B cell (primary cell): ENCODE measurements around the gene RNF26. TPM values are rescaled to one million over a fixed set of nuclear protein-coding genes. Genes with fewer than 3 reads are reported as not detected.

Source experiments
- ATAC-seq: fragments of 200-7000 bp; cut with Tn5 transposase; one replicate; pipeline ENCODE4 v1.10.0; 2021; ENCODE audit warnings: low read depth, mild to moderate bottlenecking, moderate number of reproducible peaks, moderate library complexity
- CTCF ChIA-PET: fragments of 350-600 bp; sonication (Branson Sonifier 250); formaldehyde crosslinking; loops from one replicate; lab custom pipeline; 2021; ENCODE audit warnings: antibody characterized with exemption, inconsistent platforms; lab: Charles Lee
- POLR2A ChIA-PET: fragments of 350-600 bp; sonication (Branson Sonifier 250); formaldehyde crosslinking; loops from one replicate; lab custom pipeline; 2021; ENCODE audit warnings: antibody characterized with exemption; lab: Charles Lee
- DNase-seq: peaks from one replicate; pipeline ENCODE4 v3.0.0; 2013
- H2AFZ ChIP-seq: 2 replicates; pipeline ENCODE4 v1.6.1; 2012; ENCODE audit warnings: mild to moderate bottlenecking, low read depth, low read length; ENCODE audit not compliant: insufficient read depth, poor library complexity, severe bottlenecking
- H3K27ac ChIP-seq, 2 donors: 1 replicate in 1 of 2; 2 replicates in 1 of 2; pipeline ENCODE4 v1.5.1; 2012 to 2013; ENCODE audit warnings: low read length in 2 of 2, mild to moderate bottlenecking in 2 of 2, moderate library complexity in 1 of 2
- H3K27me3 ChIP-seq, 4 experiments: fragments of 200-600 bp in 1 of 4; sonication (generic) in 1 of 4; replicated peaks in 1 of 4; 1 replicate in 2 of 4; 2 replicates in 2 of 4; pipeline versions ENCODE4 v1.6.1 to v1.7.0; 2013 to 2016; ENCODE audit warnings: low read length in 3 of 4, mild to moderate bottlenecking in 2 of 4, mixed read lengths in 1 of 4, moderate library complexity in 1 of 4; ENCODE audit not compliant: insufficient read depth in 4 of 4, control insufficient read depth in 3 of 4; ENCODE audit errors: control extremely low read depth in 1 of 4
- H3K36me3 ChIP-seq, 2 experiments: replicated peaks in 1 of 2; 1 replicate in 1 of 2; 2 replicates in 1 of 2; pipeline versions ENCODE4 v1.6.1 to v1.7.1; 2013; ENCODE audit warnings: low read length in 1 of 2; ENCODE audit not compliant: insufficient read depth in 2 of 2, control insufficient read depth in 1 of 2; ENCODE audit errors: control extremely low read depth in 1 of 2, extremely low read depth in 1 of 2
- H3K4me1 ChIP-seq, 2 donors: fragments of 200-600 bp in 1 of 2; sonication (generic) in 1 of 2; 1 replicate in 1 of 2; 2 replicates in 1 of 2; pipeline versions ENCODE4 v1.5.1 to v1.6.1; 2013 to 2017; ENCODE audit warnings: low read length in 2 of 2; ENCODE audit not compliant: control insufficient read depth in 2 of 2, insufficient read depth in 2 of 2
- H3K4me2 ChIP-seq: replicated peaks from 2 replicates; pipeline ENCODE3; 2012; ENCODE audit warnings: mild to moderate bottlenecking, low read depth, low read length; ENCODE audit not compliant: poor library complexity, severe bottlenecking
- H3K4me3 ChIP-seq, 5 experiments: fragments of 200-600 bp in 1 of 5; sonication (generic) in 1 of 5; 1 replicate in 3 of 5; 2 replicates in 2 of 5; pipeline versions ENCODE4 v1.5.1 to v1.7.0; 2011 to 2016; ENCODE audit warnings: low read length in 4 of 5, mild to moderate bottlenecking in 4 of 5, low read depth in 2 of 5, control low read depth in 1 of 5, moderate library complexity in 1 of 5; ENCODE audit not compliant: insufficient read depth in 1 of 5; ENCODE audit errors: control extremely low read depth in 1 of 5, extremely low read depth in 1 of 5
- H3K79me2 ChIP-seq: fragments of 200-600 bp; sonication (generic); one replicate; pipeline ENCODE4 v1.6.0; 2016; ENCODE audit warnings: low read length; ENCODE audit not compliant: control insufficient read depth, insufficient read depth
- H3K9ac ChIP-seq: fragments of 200-600 bp; sonication (generic); 2 replicates; pipeline ENCODE4 v1.6.1; 2017; ENCODE audit warnings: mild to moderate bottlenecking, low read length, moderate library complexity
- H3K9me3 ChIP-seq, 3 donors: one replicate each; pipeline versions ENCODE4 v1.6.1 to v1.7.1; 2013; ENCODE audit warnings: low read length in 2 of 3; ENCODE audit not compliant: control insufficient read depth in 2 of 3, insufficient read depth in 1 of 3; ENCODE audit errors: control extremely low read depth in 1 of 3
- H4K20me1 ChIP-seq: 2 replicates; pipeline ENCODE4 v1.6.0; 2012; ENCODE audit warnings: mild to moderate bottlenecking, low read length; ENCODE audit not compliant: insufficient read depth, control insufficient read depth, poor library complexity, severe bottlenecking
- H3K27ac Mint-ChIP-seq: one replicate; pipeline ENCODE4 v1.8.0; 2021; ENCODE audit warnings: mixed read lengths
- H3K27me3 Mint-ChIP-seq: one replicate; pipeline ENCODE4 v1.8.0; 2021; ENCODE audit warnings: mixed read lengths
- H3K4me1 Mint-ChIP-seq: one replicate; pipeline ENCODE4 v1.8.0; 2021; ENCODE audit warnings: mixed read lengths
- H3K4me3 Mint-ChIP-seq: one replicate; pipeline ENCODE4 v1.8.0; 2021; ENCODE audit warnings: mixed read lengths
- H3K9me3 Mint-ChIP-seq: one replicate; pipeline ENCODE4 v1.8.0; 2022; ENCODE audit warnings: mixed read lengths; ENCODE audit not compliant: insufficient read depth
- EZH2 ChIP-seq: IDR thresholded peaks from 2 replicates; pipeline ENCODE4 v1.6.1; 2012; ENCODE audit warnings: borderline replicate concordance, low read depth, mild to moderate bottlenecking, moderate library complexity, low read length; ENCODE audit not compliant: insufficient read depth, poor library complexity, severe bottlenecking
- WGBS: methylation state at CpG from one replicate; pipeline ENCODE4 v1.1.5; 2013; ENCODE audit warnings: missing lambda C conversion rate; ENCODE audit not compliant: insufficient coverage; 5-methylcytosine and 5-hydroxymethylcytosine counted together
- intact Hi-C: fragments of 100-400 bp; cut with micrococcal nuclease; formaldehyde crosslinking; loops from one replicate; pipeline ENCODE4 v1.10.0; 2022
- polyA plus RNA-seq: library from polyadenylated mRNA; depleted of rRNA; stranded (reverse); fragments of >200 nt; gene quantifications from 2 replicates; pipeline ENCODE4 v1.2.3, GENCODE V29; 2012
- total RNA-seq, 2 donors: library from RNA; stranded (reverse); fragments of 120-200 nt in 1 of 2; gene quantifications; 1 replicate in 1 of 2; 2 replicates in 1 of 2; pipeline versions ENCODE4 v1.2.3 to v1.2.4, GENCODE V29; 2013 to 2022
- TF ChIP-seq, protein P1 (sequence below): fragments of 200-600 bp; IDR thresholded peaks from one replicate; pipeline ENCODE4 v1.8.0; 2022; ENCODE audit warnings: antibody characterized with exemption, mild to moderate bottlenecking

The RNF26 gene
- total and polyA plus RNA-seq, 2 donors (not counting 1 experiment from before 2014, with no cell fraction given), result 15.5 to 21.8 TPM

DNA sequence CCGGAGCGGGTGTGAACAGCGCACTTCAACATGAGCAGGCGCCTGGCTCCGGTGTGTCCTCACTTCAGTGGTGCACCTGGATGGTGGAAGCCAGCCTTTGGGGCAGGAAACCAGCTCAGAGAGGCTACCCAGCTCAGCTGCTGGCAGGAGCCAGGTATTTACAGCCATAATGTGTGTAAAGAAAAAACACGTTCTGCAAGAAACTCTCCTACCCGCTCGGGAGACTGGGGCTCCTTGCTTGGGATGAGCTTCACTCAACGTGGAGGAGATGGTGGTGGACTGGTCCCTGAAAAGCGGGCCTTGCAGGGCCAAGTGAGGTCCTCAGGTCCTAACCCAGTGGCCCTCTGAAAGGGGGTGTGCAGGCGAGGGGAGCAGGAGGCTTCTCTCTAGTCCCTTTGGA lies 24.9 kb upstream of the RNF26 start:
- Mint-ChIP-seq H3K4me3 (no peak overlapping the region), H3K4me1 (peaks cover 2% of the 10 kb centered on the region), H3K27me3 (no peaks in the 10 kb centered on the region), H3K27ac (no peak overlapping the region), H3K9me3 (no peaks in the 10 kb centered on the region)
- ChIA-PET CTCF (interaction anchor here (1.4 to 2.6 kb wide), 3 partner anchors 14 to 103 kb away, joined by 4 to 15 read pairs (median 4); partner anchors contain the start of gene CBL), POLR2A (no interaction called here)
- TF ChIP-seq, protein P1, sequence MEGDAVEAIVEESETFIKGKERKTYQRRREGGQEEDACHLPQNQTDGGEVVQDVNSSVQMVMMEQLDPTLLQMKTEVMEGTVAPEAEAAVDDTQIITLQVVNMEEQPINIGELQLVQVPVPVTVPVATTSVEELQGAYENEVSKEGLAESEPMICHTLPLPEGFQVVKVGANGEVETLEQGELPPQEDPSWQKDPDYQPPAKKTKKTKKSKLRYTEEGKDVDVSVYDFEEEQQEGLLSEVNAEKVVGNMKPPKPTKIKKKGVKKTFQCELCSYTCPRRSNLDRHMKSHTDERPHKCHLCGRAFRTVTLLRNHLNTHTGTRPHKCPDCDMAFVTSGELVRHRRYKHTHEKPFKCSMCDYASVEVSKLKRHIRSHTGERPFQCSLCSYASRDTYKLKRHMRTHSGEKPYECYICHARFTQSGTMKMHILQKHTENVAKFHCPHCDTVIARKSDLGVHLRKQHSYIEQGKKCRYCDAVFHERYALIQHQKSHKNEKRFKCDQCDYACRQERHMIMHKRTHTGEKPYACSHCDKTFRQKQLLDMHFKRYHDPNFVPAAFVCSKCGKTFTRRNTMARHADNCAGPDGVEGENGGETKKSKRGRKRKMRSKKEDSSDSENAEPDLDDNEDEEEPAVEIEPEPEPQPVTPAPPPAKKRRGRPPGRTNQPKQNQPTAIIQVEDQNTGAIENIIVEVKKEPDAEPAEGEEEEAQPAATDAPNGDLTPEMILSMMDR, result no peak
- TF ChIP-seq EZH2, result no peak
- no peak overlapping the region for H2AFZ ChIP-seq
- H3K27ac ChIP-seq, result no peak overlapping the region
- WGBS, result 98% methylated on average over 11 of the region's 11 CpGs
- no peak for ATAC-seq
- no peak for DNase-seq
- peaks cover under 1% of the 10 kb centered on the region in 2 donors for H3K4me1 ChIP-seq
- no peak overlapping the region for H3K9ac ChIP-seq
- H3K27me3 ChIP-seq, result peaks cover 0 to 7% (median under 1%) of the 10 kb centered on the region in 4 experiments
- no peak overlapping the region for H3K4me3 ChIP-seq
- no peaks in the 10 kb centered on the region for H3K79me2 ChIP-seq
- peaks cover 6 to 11% of the 10 kb centered on the region in 2 experiments for H3K36me3 ChIP-seq
- intact Hi-C loops, result no loop called here
- H4K20me1 ChIP-seq, result no peaks in the 10 kb centered on the region
- H3K9me3 ChIP-seq, result no peaks in the 10 kb centered on the region
- H3K4me2 ChIP-seq, result no peak overlapping the region

DNA sequence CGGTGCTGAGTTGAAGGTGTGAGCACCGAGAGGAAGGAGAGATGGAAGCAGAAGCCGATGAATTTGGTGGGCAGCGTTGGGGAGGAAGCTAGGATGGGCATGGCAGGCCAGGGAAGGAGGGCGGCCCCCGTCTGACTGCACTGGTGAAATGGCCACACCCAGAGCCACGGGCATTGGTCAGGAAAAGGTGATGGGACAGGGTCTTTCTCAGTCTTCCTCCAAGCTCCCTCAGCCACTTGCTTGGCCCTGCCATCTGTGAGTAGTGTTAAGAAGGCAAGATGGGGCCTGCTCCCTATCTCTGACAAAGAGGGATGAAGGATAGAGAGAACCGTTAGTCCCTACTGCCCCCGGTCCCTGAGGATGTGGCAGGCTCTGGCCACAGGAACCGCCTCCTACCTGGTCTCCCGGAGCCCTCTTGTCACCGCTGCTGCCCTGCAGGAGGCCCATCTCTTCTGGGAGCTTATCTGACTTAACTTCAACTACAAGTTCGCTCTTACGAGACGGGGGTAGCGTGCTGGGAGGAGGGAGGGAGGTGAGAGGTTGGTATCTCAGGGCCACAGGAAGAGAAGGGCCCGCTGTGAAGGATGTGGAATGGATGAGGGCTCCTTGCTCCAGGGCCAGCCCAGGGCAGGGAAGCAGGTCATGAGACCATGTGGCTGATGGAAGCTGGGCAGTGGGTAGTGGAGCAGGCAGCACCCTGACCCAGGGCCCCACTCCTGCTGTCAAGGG lies 24.2 kb upstream of the RNF26 start:
- WGBS, result 91% methylated on average over 17 of the region's 17 CpGs
- Histone ChIP-seq H3K4me2 (no peak overlapping the region), H3K4me3 (no peak overlapping the region), H2AFZ (no peak overlapping the region), H3K4me1 (peaks cover 8% of the 10 kb centered on the region in 2 donors), H4K20me1 (no peaks in the 10 kb centered on the region), H3K79me2 (no peaks in the 10 kb centered on the region), H3K9me3 (no peaks in the 10 kb centered on the region), H3K36me3 (peaks cover 4 to 11% of the 10 kb centered on the region in 2 experiments), H3K9ac (no peak overlapping the region), H3K27me3 (peaks cover 0 to 14% (median 4%) of the 10 kb centered on the region in 4 experiments), H3K27ac (no peak overlapping the region)
- Mint-ChIP-seq H3K4me3 (no peak overlapping the region), H3K9me3 (no peaks in the 10 kb centered on the region), H3K27me3 (peaks cover under 1% of the 10 kb centered on the region), H3K27ac (no peak overlapping the region), H3K4me1 (peaks cover 6% of the 10 kb centered on the region)
- ChIA-PET CTCF (interaction anchor here (0.7 kb wide), 1 partner anchor 105 kb away, joined by 3 read pairs; no protein-coding TSS in a partner anchor), POLR2A (no interaction called here)
- intact Hi-C loops, result no loop called here
- no peak for ATAC-seq
- DNase-seq, result no peak
- TF ChIP-seq EZH2, result no peak
- TF ChIP-seq, protein P1, result no peak
